Mesenchymal stem cell (in vitro differentiated cells and primary cell): ENCODE results near the gene SCARB2.

ENCODE experiments used
- DNase-seq: peaks from one replicate; pipeline ENCODE4 v3.0.0-alpha.2; 2013
- H2AFZ ChIP-seq: one replicate; pipeline ENCODE4 v1.6.1; 2013; ENCODE audit warnings: low read depth, mild to moderate bottlenecking, control low read depth, inconsistent platforms, low read length, moderate library complexity
- H2AK5ac ChIP-seq: 2 replicates; pipeline ENCODE4 v1.6.1; 2013; ENCODE audit warnings: low read length, moderate library complexity, mild to moderate bottlenecking, inconsistent platforms; ENCODE audit not compliant: severe bottlenecking
- H2BK120ac ChIP-seq: one replicate; pipeline ENCODE4 v1.6.1; 2013; ENCODE audit warnings: low read depth, mild to moderate bottlenecking, inconsistent platforms, low read length, moderate library complexity
- H2BK12ac ChIP-seq, 2 experiments: one replicate each; pipeline ENCODE4 v1.6.1; 2013; ENCODE audit warnings: inconsistent platforms in 2 of 2, low read length in 2 of 2, mild to moderate bottlenecking in 2 of 2, moderate library complexity in 2 of 2, control low read depth in 1 of 2
- H2BK15ac ChIP-seq: one replicate; pipeline ENCODE4 v1.6.1; 2013; ENCODE audit warnings: mild to moderate bottlenecking, low read depth, inconsistent platforms; ENCODE audit not compliant: poor library complexity, severe bottlenecking
- H2BK5ac ChIP-seq: 2 replicates; pipeline ENCODE4 v1.6.1; 2013; ENCODE audit warnings: low read depth, mild to moderate bottlenecking, low read length, control low read depth, inconsistent platforms; ENCODE audit not compliant: poor library complexity, severe bottlenecking
- H3K14ac ChIP-seq, 2 experiments: one replicate each; pipeline ENCODE4 v1.6.1; 2013; ENCODE audit warnings: inconsistent platforms in 2 of 2, low read length in 2 of 2, control low read depth in 1 of 2, mild to moderate bottlenecking in 1 of 2, moderate library complexity in 1 of 2
- H3K18ac ChIP-seq, 2 experiments: one replicate each; pipeline ENCODE4 v1.6.1; 2013; ENCODE audit warnings: inconsistent platforms in 2 of 2, low read length in 2 of 2, control low read depth in 1 of 2, low read depth in 1 of 2, mild to moderate bottlenecking in 1 of 2
- H3K23ac ChIP-seq, 2 experiments: one replicate each; pipeline ENCODE4 v1.6.1; 2013; ENCODE audit warnings: inconsistent platforms in 2 of 2, low read length in 2 of 2, mild to moderate bottlenecking in 2 of 2, moderate library complexity in 2 of 2, control low read depth in 1 of 2
- H3K27ac ChIP-seq: 2 replicates; pipeline ENCODE4 v1.5.1; 2013; ENCODE audit warnings: mild to moderate bottlenecking, moderate library complexity, low read length, control low read depth, inconsistent platforms; ENCODE audit not compliant: poor library complexity, severe bottlenecking
- H3K27me3 ChIP-seq, 2 experiments: 2 replicates each; pipeline versions ENCODE4 v1.6.1 to v1.7.0; 2013; ENCODE audit warnings: low read length in 2 of 2, mild to moderate bottlenecking in 2 of 2, moderate library complexity in 2 of 2, control low read depth in 1 of 2, inconsistent platforms in 1 of 2; ENCODE audit not compliant: control insufficient read depth in 1 of 2, insufficient read depth in 1 of 2
- H3K36me3 ChIP-seq, 2 experiments: 2 replicates each; pipeline versions ENCODE4 v1.6.1 to v1.7.0; 2013; ENCODE audit warnings: low read length in 2 of 2, control low read depth in 1 of 2, inconsistent platforms in 1 of 2, low read depth in 1 of 2, mild to moderate bottlenecking in 1 of 2; ENCODE audit not compliant: insufficient read depth in 2 of 2, control insufficient read depth in 1 of 2
- H3K4ac ChIP-seq, 2 experiments: one replicate each; pipeline ENCODE4 v1.6.1; 2013; ENCODE audit warnings: inconsistent platforms in 2 of 2, low read length in 2 of 2, mild to moderate bottlenecking in 2 of 2, moderate library complexity in 2 of 2, control low read depth in 1 of 2, low read depth in 1 of 2
- H3K4me1 ChIP-seq: 2 replicates; pipeline ENCODE4 v1.6.1; 2013; ENCODE audit warnings: low read depth, low read length, control low read depth; ENCODE audit not compliant: control insufficient read depth, insufficient read depth
- H3K4me2 ChIP-seq: 2 replicates; pipeline ENCODE4 v1.6.1; 2013; ENCODE audit warnings: low read length, mild to moderate bottlenecking, inconsistent platforms; ENCODE audit not compliant: poor library complexity, severe bottlenecking
- H3K4me3 ChIP-seq, 2 experiments: 2 replicates each; pipeline versions ENCODE4 v1.5.1 to v1.7.0; 2013; ENCODE audit warnings: low read length in 2 of 2, mild to moderate bottlenecking in 2 of 2, control low read depth in 1 of 2, low read depth in 1 of 2; ENCODE audit not compliant: insufficient read depth in 1 of 2
- H3K79me1 ChIP-seq: replicated peaks from 2 replicates; pipeline ENCODE4 v1.6.1; 2013; ENCODE audit warnings: mild to moderate bottlenecking, control low read depth, low read length, inconsistent platforms; ENCODE audit not compliant: poor library complexity, severe bottlenecking
- H3K9ac ChIP-seq: 2 replicates; pipeline ENCODE4 v1.7.0; 2013; ENCODE audit warnings: mild to moderate bottlenecking, low read length, moderate library complexity
- H3K9me3 ChIP-seq: 2 replicates; pipeline ENCODE4 v1.7.0; 2013; ENCODE audit warnings: mild to moderate bottlenecking, low read length; ENCODE audit not compliant: control insufficient read depth
- H4K8ac ChIP-seq: one replicate; pipeline ENCODE4 v1.6.1; 2013; ENCODE audit warnings: inconsistent platforms, mild to moderate bottlenecking, low read length, moderate library complexity
- H4K91ac ChIP-seq: one replicate; pipeline ENCODE4 v1.6.1; 2013; ENCODE audit warnings: mild to moderate bottlenecking, low read length, inconsistent platforms
- WGBS: methylation state at CpG from one replicate; pipeline ENCODE4 v1.1.7; 2013; ENCODE audit warnings: mixed read lengths; 5-methylcytosine and 5-hydroxymethylcytosine counted together

SCARB2 gene

DNA sequence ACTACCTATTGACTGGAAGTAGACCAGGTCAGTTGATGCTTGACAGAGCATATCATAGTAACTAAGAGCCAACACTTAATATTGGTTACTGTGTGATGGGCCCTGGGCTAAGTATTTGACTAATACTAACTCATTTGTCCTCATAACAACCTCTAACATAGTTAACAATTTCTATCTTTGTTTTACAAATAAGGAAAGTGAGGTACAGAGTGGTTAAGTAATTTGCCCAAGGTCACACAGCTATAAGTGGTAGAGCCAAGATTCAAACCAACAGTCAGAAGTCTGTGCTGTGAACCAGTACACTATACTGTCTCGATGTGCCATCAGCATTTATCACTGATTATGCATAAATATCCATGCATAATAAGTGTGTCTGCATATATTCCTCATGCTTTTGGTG is 38.3 kb downstream of the SCARB2 start:
- no peak overlapping the region for H3K14ac ChIP-seq
- no peak overlapping the region for H2AK5ac ChIP-seq
- H2BK12ac ChIP-seq, result no peak overlapping the region
- no peak overlapping the region for H3K4me2 ChIP-seq
- H3K4me1 ChIP-seq, result no peaks in the 10 kb centered on the region
- H2BK5ac ChIP-seq, result no peak overlapping the region
- no peak overlapping the region for H2AFZ ChIP-seq
- H3K36me3 ChIP-seq, result peaks cover 17 to 72% of the 10 kb centered on the region in 2 experiments
- no peak overlapping the region for H4K8ac ChIP-seq
- no peak overlapping the region for H3K4ac ChIP-seq
- H3K9ac ChIP-seq, result no peak overlapping the region
- no peak overlapping the region for H2BK120ac ChIP-seq
- no peaks in the 10 kb centered on the region for H3K27me3 ChIP-seq
- no peak overlapping the region for H3K27ac ChIP-seq
- no CpG with 5 or more reads among the region's 1 CpG for WGBS
- no peak overlapping the region for H3K4me3 ChIP-seq
- DNase-seq, result no peak
- H3K79me1 ChIP-seq, result peaks cover 26% of the 10 kb centered on the region
- H4K91ac ChIP-seq, result no peak overlapping the region
- H3K9me3 ChIP-seq, result no peaks in the 10 kb centered on the region
- no peak overlapping the region for H3K18ac ChIP-seq
- H3K23ac ChIP-seq, result no peak overlapping the region
- no peak overlapping the region for H2BK15ac ChIP-seq

- Histone ChIP-seq H2BK15ac (no peak overlapping the region), H3K23ac (no peak overlapping the region), H2BK12ac (no peak overlapping the region), H2AFZ (no peak overlapping the region), H3K4me1 (no peaks in the 10 kb centered on the region), H3K18ac (no peak overlapping the region), H2BK120ac (no peak overlapping the region), H3K4ac (no peak overlapping the region), H3K27me3 (no peaks in the 10 kb centered on the region), H2AK5ac (no peak overlapping the region), H3K27ac (no peak overlapping the region), H3K36me3 (peaks cover 17 to 78% of the 10 kb centered on the region in 2 experiments), H3K4me3 (no peak overlapping the region), H3K79me1 (peaks cover 22% of the 10 kb centered on the region), H3K4me2 (no peak overlapping the region), H3K9ac (no peak overlapping the region), H2BK5ac (no peak overlapping the region), H3K14ac (no peak overlapping the region), H3K9me3 (no peaks in the 10 kb centered on the region), H4K91ac (no peak overlapping the region), H4K8ac (no peak overlapping the region)
- 100% methylated on average over 3 of the region's 6 CpGs for WGBS
- no peak for DNase-seq
Observed at GRCh38 chr4:76174216-76174615, 39.4 kb downstream of the SCARB2 start.

DNA sequence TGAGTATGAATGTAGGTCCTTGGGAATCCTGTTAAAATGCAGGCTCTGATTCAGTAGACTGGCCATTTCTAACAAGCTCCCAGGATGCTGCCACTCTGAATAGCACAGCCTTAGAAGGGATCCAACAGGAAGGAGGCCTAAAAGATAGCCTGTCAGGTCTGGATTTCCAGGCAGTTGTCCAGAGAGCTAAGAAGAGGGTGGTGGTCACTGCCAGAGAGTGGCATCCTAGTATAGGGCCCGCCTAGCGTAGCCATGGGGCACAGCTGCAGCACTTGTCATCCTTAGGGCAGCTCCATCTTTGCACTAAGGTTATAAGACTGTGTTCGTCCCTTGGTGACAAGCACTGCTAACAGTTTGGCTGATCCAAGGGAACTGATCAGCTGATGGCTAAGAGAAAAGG is 44.9 kb downstream of the SCARB2 start:
- Histone ChIP-seq H4K91ac (no peak overlapping the region), H2BK120ac (no peak overlapping the region), H3K18ac (no peak overlapping the region), H3K79me1 (peaks cover 12% of the 10 kb centered on the region), H3K36me3 (peaks cover 22 to 87% of the 10 kb centered on the region in 2 experiments), H4K8ac (no peak overlapping the region), H2BK15ac (no peak overlapping the region), H2BK5ac (no peak overlapping the region), H3K4me2 (no peak overlapping the region), H3K27me3 (no peaks in the 10 kb centered on the region), H3K14ac (no peak overlapping the region), H3K4ac (no peak overlapping the region), H2AFZ (no peak overlapping the region), H3K23ac (no peak overlapping the region), H3K9me3 (no peaks in the 10 kb centered on the region), H3K4me1 (no peaks in the 10 kb centered on the region), H3K9ac (no peak overlapping the region), H3K4me3 (no peak overlapping the region), H2AK5ac (no peak overlapping the region), H3K27ac (no peak overlapping the region), H2BK12ac (no peak overlapping the region)
- no peak for DNase-seq
- WGBS, result over 99% methylated on average over 3 of the region's 3 CpGs

- Histone ChIP-seq H3K9ac (no peak overlapping the region), H3K4me1 (no peaks in the 10 kb centered on the region), H3K79me1 (peaks cover 8% of the 10 kb centered on the region), H3K36me3 (peaks cover 20 to 90% of the 10 kb centered on the region in 2 experiments), H3K27ac (no peak overlapping the region), H3K9me3 (no peaks in the 10 kb centered on the region), H3K18ac (no peak overlapping the region), H2BK120ac (no peak overlapping the region), H4K91ac (no peak overlapping the region), H2BK5ac (no peak overlapping the region), H2BK12ac (no peak overlapping the region), H2AFZ (no peak overlapping the region), H3K14ac (no peak overlapping the region), H3K27me3 (no peaks in the 10 kb centered on the region), H2BK15ac (no peak overlapping the region), H3K23ac (no peak overlapping the region), H3K4ac (no peak overlapping the region), H2AK5ac (no peak overlapping the region), H3K4me2 (no peak overlapping the region), H3K4me3 (no peak overlapping the region), H4K8ac (no peak overlapping the region)
- 100% methylated on average over 2 of the region's 3 CpGs for WGBS
- DNase-seq, result no peak
Observed at GRCh38 chr4:76166480-76166879, 47.1 kb downstream of the SCARB2 start.
